DOHH2 (cell line): ENCODE results near the gene ECHS1.

Source experiments
- EZH2phosphoT487 ChIP-seq: fragments of 200-600 bp; sonication (generic); IDR thresholded peaks from 2 replicates; pipeline ENCODE4 v1.6.1; 2017; ENCODE audit warnings: borderline replicate concordance, mild to moderate bottlenecking, antibody characterized with exemption, low read length, moderate library complexity, mixed read lengths
- TF ChIP-seq, protein P1 (sequence below): fragments of 200-600 bp; sonication (generic); IDR thresholded peaks from one replicate; pipeline ENCODE4 v1.5.1; 2014; ENCODE audit warnings: antibody characterized with exemption, mild to moderate bottlenecking, low read depth, low read length; ENCODE audit not compliant: poor library complexity, severe bottlenecking

GRCh38 chr10:133358925-133359310 lies 14.2 kb downstream of the ECHS1 start:
- TF ChIP-seq, protein P1, sequence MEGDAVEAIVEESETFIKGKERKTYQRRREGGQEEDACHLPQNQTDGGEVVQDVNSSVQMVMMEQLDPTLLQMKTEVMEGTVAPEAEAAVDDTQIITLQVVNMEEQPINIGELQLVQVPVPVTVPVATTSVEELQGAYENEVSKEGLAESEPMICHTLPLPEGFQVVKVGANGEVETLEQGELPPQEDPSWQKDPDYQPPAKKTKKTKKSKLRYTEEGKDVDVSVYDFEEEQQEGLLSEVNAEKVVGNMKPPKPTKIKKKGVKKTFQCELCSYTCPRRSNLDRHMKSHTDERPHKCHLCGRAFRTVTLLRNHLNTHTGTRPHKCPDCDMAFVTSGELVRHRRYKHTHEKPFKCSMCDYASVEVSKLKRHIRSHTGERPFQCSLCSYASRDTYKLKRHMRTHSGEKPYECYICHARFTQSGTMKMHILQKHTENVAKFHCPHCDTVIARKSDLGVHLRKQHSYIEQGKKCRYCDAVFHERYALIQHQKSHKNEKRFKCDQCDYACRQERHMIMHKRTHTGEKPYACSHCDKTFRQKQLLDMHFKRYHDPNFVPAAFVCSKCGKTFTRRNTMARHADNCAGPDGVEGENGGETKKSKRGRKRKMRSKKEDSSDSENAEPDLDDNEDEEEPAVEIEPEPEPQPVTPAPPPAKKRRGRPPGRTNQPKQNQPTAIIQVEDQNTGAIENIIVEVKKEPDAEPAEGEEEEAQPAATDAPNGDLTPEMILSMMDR, result no peak
- TF ChIP-seq EZH2phosphoT487, result no peak
